ENCODE measurements around the gene PARM1.
A peak's percentile ranks its signal among the peaks of the same experiment; 100 is the strongest.

The PARM1 gene

DNA sequence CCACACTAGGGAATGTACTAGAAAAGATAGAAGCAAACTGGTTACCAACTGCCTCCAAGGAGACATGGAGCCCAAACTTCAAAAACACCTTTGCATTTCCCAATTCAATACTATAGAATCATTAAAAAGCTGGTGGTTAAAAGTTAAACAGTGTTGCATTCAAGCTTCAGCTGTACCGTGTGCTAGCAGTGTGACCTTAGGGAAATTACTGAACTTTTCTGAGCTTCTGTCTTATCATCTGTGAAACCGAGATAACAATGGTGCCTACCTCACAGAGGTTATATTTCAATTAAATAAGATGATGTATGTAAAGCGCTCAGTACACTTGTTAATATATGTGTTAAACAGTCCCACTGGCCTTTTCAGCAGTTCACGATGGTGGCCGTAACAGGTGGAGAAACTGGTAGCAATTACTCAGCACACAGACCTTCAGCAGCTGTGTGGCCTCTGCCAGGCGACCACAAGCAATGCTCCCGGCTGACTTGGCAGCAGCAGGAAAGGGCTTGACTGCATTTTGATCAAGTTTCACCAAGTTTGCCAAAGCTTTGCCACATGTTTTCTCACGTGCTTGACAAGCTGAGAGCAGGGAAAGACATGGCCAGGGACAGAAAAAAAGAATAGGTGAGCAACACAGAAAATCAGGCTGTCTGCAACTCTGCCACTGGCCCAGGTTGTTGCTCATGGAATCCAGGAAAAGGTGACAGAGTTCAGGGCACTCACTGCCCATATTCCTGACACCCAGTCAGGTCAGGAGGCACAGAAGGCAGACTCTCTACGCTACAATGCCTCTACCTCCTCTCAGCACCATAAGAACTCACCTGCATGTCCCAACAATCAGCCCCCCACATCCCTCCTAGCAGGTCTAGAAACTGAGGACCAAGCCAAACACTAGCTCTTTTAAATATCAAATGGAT lies 72.1 kb downstream of the PARM1 start:
- Histone ChIP-seq H3K9me3 (ENCODE audit: insufficient read depth, low read length) (0 out of 2 replicates have a peak, but pooled peaks cover 6% of the 10 kb centered on the region), H3K4me2 (ENCODE audit: low read length) (peak overlapping the region; percentile 41), H2AFZ (ENCODE audit: low read depth, low read length) (no peak overlapping the region), H3K79me2 (ENCODE audit: low read length) (peaks cover 94% of the 10 kb centered on the region), H3K27ac (ENCODE audit: low read length) (peak overlapping the region; percentile 40), H3K36me3 (replicated peaks; ENCODE audit: low read depth, low read length) (peaks cover 80% of the 10 kb centered on the region), H4K20me1 (ENCODE audit: insufficient read depth, low read length) (peaks cover 84% of the 10 kb centered on the region), H3K4me3 (ENCODE audit: low read length) (peak overlapping the region; percentile 12; the same call in 1 of the 2 replicates), H3K4me1 (ENCODE audit: low read length) (peaks cover 38% of the 10 kb centered on the region), H3K9ac (ENCODE audit: low read length) (0 out of 2 replicates have a peak overlapping the region, but pooled peaks have one; percentile 1), H3K27me3 (ENCODE audit: low read depth, low read length) (no peaks in the 10 kb centered on the region)
- TF ChIP-seq EZH2phosphoT487 (IDR thresholded peaks at IDR 0.05; ENCODE audit: low read depth) (no peak), CTCF (IDR thresholded peaks at IDR 0.05; ENCODE audit: low read depth, low read length) (no peak)

DNA sequence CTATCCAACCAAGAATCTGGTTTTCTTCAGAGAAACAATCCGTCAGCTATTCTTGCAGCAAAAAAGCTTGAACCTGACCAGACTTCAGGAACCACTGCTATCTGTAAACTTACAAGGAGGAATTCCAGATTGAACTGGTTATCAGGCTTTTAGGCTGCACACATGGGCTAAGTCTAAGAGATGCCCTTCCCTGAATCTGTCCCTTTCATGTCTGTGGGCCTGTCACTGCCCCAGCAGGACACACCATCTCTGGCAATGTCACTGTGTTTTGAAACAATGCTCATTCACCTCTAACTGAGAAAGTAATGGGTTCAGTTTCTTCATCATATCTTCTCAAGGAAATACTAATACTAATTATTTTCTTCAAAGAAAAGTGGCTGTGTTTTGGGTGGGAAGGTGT lies 72.8 kb downstream of the PARM1 start:
- Histone ChIP-seq H3K9me3 (ENCODE audit: insufficient read depth, low read length) (0 out of 2 replicates have a peak, but pooled peaks cover 6% of the 10 kb centered on the region), H3K36me3 (replicated peaks; ENCODE audit: low read depth, low read length) (peaks cover 76% of the 10 kb centered on the region), H3K4me1 (ENCODE audit: low read length) (peaks cover 38% of the 10 kb centered on the region), H4K20me1 (ENCODE audit: insufficient read depth, low read length) (peaks cover 84% of the 10 kb centered on the region), H3K9ac (ENCODE audit: low read length) (no peak overlapping the region), H3K27ac (ENCODE audit: low read length) (no peak overlapping the region), H2AFZ (ENCODE audit: low read depth, low read length) (no peak overlapping the region), H3K4me2 (ENCODE audit: low read length) (no peak overlapping the region), H3K79me2 (ENCODE audit: low read length) (peaks cover 94% of the 10 kb centered on the region), H3K27me3 (ENCODE audit: low read depth, low read length) (no peaks in the 10 kb centered on the region), H3K4me3 (ENCODE audit: low read length) (no peak overlapping the region)
- TF ChIP-seq EZH2phosphoT487 (IDR thresholded peaks at IDR 0.05; ENCODE audit: low read depth) (no peak), CTCF (IDR thresholded peaks at IDR 0.05; ENCODE audit: low read depth, low read length) (no peak)

GRCh38 chr4:75007891-75008290 lies 75.0 kb downstream of the PARM1 start:
- H3K9me3 ChIP-seq (ENCODE audit: insufficient read depth, low read length): 0 out of 2 replicates have a peak, but pooled peaks cover 6% of the 10 kb centered on the region
- peaks cover 94% of the 10 kb centered on the region for H3K79me2 ChIP-seq (ENCODE audit: low read length)
- H2AFZ ChIP-seq (ENCODE audit: low read depth, low read length): no peak overlapping the region
- H3K4me2 ChIP-seq (ENCODE audit: low read length): no peak overlapping the region
- H3K36me3 ChIP-seq (replicated peaks; ENCODE audit: low read depth, low read length): peaks cover 81% of the 10 kb centered on the region
- peaks cover 37% of the 10 kb centered on the region for H3K4me1 ChIP-seq (ENCODE audit: low read length)
- no peak overlapping the region for H3K9ac ChIP-seq (ENCODE audit: low read length)
- TF ChIP-seq EZH2phosphoT487 (IDR thresholded peaks at IDR 0.05; ENCODE audit: low read depth) (no peak), CTCF (IDR thresholded peaks at IDR 0.05; ENCODE audit: low read depth, low read length) (no peak)
- peaks cover 84% of the 10 kb centered on the region for H4K20me1 ChIP-seq (ENCODE audit: insufficient read depth, low read length)
- H3K27ac ChIP-seq (ENCODE audit: low read length): no peak overlapping the region
- H3K27me3 ChIP-seq (ENCODE audit: low read depth, low read length): no peaks in the 10 kb centered on the region
- no peak overlapping the region for H3K4me3 ChIP-seq (ENCODE audit: low read length)

- H3K4me1 ChIP-seq (ENCODE audit: low read length): peaks cover 25% of the 10 kb centered on the region
- H3K4me3 ChIP-seq (ENCODE audit: low read length): no peak overlapping the region
- H3K27me3 ChIP-seq (ENCODE audit: low read depth, low read length): no peaks in the 10 kb centered on the region
- H3K9ac ChIP-seq (ENCODE audit: low read length): no peak overlapping the region
- H3K79me2 ChIP-seq (ENCODE audit: low read length): peaks cover 94% of the 10 kb centered on the region
- 0 out of 2 replicates have a peak, but pooled peaks cover 6% of the 10 kb centered on the region for H3K9me3 ChIP-seq (ENCODE audit: insufficient read depth, low read length)
- TF ChIP-seq EZH2phosphoT487 (IDR thresholded peaks at IDR 0.05; ENCODE audit: low read depth) (no peak), CTCF (IDR thresholded peaks at IDR 0.05; ENCODE audit: low read depth, low read length) (no peak)
- H2AFZ ChIP-seq (ENCODE audit: low read depth, low read length): no peak overlapping the region
- peaks cover 81% of the 10 kb centered on the region for H4K20me1 ChIP-seq (ENCODE audit: insufficient read depth, low read length)
- H3K36me3 ChIP-seq (replicated peaks; ENCODE audit: low read depth, low read length): peaks cover 82% of the 10 kb centered on the region
- H3K4me2 ChIP-seq (ENCODE audit: low read length): no peak overlapping the region
- no peak overlapping the region for H3K27ac ChIP-seq (ENCODE audit: low read length)
Observed at GRCh38 chr4:75009138-75009537, 76.2 kb downstream of the PARM1 start.

Measured in OCI-LY3 (cell line).